ENCODE results near the gene RPS3. TPM values are rescaled to one million over a fixed set of nuclear protein-coding genes. Genes with fewer than 3 reads are reported as not detected.

Gene RPS3
- total RNA-seq, 1 donor from 2014 or later, result 1,626 TPM

DNA sequence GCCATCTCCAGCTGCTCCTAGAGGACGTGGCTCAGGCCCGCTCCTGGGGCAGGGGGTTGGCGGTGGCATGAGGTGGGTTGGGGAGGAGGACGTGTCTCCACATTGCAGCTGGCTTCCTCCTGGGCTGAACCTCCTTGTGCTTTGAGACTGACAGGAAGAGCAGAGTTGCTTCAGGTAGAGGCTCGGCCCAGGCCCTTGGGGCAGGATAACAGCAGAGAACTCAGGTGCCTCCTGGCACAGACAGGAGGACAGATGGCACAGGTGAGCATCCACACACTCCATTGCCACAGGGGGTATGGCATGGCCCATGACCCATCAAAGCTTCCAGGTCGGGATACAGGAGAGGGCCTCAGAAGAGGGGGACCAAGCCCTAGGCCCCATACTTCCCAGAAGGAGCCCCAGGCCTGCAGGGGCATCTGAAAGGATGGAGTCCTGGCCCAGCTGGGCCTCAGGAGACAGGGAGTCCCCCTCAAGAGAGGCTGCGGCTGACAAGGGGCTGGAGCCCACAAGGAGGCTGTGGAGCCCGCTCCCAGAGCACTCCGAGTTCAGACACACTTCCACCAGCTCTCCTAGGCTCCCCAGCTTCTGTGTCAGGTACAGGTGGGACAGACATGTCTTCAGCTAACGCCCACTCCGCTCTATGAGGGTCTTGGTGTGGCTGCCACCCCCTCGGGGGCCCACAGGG lies 35.7 kb downstream of the RPS3 start:
- DNase-seq (ENCODE audit: low spot score), result no peak

DNA sequence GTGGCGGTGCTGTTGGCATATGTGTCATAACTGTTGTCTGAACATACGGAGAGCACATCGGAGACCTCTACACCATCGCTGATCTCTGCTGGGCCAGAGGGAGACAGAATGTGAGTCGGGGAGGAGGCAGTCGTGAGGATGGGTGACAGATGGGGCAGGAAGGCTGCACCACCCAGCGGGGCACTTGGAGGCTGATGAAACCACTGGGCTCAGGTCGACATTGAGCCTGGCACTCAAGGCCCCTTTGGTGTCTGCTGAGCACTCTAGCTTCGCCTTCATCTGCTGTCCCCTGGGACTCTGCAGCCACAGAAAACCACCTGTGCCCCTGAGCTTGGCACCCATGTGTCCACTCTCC lies 36.2 kb downstream of the RPS3 start:
- no peak for DNase-seq (ENCODE audit: low spot score)

DNA sequence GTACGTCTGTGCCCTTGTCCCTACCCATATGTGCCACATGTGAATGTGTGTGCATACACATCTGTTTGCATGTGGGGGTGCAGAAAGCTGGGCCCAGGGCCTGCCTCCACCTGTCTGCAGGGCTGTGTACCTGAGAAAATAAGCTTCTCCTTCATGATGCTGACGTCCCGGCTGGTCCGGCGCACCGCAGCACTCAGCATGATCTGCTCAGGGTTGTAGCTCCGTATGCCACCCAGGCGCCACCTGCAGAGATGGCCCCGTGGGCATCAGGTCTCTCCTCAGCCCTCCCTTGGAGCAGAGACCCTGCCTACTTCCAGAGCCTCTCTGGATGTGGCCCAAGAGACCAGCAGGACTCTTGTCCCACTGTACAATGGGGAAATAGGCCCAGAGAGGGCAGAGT lies 37.5 kb downstream of the RPS3 start:
- no peak for DNase-seq (ENCODE audit: low spot score)

DNA sequence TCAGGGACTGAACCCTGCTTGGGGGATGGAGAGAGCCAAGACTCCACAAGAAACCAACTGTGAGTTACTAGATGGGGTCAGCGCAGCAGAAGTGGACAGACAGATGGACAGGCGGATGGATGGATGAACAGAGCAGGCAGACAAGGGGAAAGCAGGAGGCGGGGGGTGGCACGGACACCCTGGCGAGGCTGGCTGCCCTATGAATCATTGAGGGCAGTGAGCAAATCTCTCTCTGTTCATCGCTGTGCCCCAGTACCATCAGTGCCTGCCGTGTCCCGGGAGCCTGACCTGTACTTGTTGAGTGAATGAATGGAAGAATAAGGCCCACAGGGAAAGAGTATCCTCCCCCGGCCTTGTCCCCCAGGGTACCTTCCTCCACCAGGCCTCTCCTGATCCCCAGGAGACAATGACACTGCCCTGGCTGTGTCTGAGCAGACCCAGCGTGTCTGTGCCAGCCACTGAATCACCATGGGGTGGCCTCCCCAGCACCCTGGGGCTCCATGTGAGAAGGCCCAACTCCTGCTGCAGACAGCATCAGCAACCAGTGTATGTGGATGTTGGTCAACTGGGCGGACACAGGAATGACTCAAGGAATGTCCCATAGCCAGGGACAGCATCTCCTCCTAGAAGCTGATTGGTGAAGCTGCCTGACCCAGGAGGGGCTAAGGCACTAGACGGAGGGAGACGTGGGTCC lies 38.8 kb downstream of the RPS3 start:
- DNase-seq (ENCODE audit: low spot score), result no peak

DNA sequence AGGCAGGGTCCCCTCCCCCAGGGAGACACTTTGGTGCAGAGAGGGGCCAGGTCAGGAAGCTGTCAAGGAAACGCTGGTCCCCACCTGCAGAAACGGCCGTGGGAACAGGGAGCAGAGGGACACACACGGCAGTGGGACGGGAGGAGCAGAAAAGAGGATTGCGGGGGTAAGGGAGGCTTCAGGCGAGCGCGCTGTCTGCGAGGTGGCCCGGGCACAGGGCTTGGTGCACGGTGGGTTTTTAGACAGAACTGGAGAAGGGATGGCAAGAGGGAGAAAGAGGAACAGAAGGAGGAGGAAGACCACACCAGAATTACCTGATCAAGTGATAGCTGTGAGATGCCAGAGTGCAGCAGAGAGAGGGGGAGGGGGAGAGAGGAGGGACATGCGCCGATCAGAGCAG lies 39.7 kb downstream of the RPS3 start:
- no peak for DNase-seq (ENCODE audit: low spot score)

DNA sequence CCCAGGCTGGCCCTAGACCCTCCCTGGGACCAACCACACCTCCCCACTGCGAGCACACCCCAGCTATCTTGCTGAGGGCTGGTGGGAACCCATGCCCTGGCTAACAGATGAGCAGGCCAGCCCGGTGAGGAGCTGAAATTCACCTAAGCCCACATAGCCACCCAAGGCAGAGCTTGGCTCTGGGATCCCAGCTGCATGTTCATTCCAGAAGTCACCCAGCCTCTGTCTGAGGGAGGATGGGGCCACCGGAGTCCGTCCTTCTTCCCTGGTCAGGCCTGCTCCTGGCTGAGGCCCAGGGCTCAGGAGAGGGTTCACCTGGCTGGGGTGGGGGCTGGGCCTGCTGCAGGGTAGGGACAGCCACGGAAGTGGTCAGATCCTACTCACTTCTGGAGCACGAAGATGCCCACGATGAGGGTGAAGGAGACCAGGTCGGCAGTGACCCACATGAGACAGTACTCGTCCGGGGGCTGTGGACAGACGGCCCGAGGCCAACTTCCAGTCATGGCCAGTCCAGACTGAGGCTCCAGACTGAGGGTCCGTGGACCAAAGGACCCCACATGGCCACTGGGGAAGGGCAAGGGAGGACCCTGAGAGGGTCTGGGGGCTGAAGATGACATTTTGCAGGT lies 40.3 kb downstream of the RPS3 start:
- DNase-seq (ENCODE audit: low spot score), result no peak

DNA sequence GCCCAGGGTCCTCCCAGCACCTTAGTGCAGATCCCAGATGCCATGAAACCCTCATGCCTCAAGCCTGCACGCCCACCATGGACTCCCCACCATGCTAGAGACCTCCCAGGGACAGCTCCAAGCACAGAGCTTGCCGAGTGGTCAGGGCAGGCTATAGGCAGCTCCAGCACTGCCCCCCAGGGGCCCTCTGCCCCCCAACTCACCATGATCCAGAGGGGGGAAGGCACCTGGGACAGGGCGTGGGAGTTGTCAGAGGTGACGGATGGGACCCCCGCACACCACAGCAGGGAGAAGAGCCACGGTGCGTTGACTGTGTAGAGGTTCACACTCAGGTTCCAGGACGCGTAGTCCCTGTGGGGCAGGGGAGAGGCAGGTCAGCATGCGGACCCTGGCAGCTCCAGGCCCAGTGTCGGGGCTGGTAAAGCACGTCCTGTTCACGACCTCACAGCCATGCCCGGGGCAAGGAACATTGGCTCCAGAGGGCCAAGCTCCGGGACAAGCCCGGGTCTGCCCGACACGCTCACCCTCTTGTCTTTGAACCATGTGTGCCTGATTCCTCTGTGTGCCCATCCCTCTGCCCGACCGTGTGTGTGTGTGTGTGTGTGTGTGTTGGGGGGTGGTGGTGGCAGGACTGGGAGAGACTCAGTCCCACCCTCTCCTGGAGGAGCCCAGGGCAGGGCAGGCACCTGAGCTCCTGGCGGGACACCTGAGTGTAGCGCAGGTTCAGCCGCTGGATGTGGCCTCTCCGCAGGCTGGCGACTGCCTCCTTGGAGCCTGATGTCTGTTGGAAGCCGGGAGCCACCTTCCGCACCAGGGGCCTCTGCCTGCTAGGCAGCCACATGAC lies 41.9 kb downstream of the RPS3 start:
- DNase-seq (ENCODE audit: low spot score), result no peak

DNA sequence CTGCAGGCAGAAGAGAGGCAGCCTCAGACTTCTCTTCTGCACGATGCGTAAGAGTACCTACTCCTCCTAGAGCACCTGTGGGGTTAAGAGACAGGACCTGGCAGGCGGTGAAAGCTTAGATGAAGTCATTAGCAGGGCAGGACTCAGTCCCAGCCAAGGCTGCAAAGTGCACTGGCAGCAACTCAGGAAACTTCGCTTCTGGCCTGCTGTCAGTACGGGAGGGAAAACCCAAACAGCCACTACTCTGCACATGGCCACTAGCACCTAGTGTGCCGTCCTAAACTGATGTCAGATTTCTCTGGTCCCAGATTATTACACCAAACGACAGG lies 42.5 kb downstream of the RPS3 start:
- no peak for DNase-seq (ENCODE audit: low spot score)

DNA sequence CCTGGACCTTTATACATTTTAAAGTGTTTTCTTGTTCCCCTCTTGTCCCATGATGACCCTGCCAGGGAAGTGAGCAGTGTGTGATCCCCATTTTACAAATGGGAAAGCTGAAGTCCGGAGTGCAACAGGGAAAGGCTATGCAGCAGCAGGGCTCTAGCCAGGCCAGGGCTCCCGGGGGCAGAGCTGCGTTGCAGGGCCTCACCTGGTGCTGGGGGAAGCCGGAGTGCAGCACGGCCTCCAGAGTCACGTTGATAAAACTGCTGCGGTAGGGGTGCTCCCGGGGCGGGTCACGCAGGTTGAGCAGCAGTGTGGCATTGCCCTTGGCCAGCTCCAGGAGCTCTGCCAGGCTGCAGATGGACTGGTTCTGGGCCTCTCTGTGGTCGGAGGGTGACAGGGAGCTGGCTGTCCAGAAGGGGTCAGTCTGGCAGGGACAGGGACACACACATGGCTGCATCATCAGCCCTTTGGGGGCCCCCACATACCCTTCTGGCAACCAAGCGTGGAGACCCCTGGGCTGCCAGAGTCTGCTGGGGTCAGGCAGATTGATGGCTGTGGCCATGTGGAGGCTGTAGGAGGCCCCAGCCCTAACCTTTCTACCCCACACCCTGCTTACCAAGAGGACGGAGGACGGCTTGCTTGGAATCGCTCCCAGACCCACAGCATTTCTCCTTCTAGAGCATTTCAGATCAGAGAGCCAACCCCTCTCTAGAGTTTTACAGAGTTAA lies 43.0 kb downstream of the RPS3 start:
- DNase-seq (ENCODE audit: low spot score), result no peak

DNA sequence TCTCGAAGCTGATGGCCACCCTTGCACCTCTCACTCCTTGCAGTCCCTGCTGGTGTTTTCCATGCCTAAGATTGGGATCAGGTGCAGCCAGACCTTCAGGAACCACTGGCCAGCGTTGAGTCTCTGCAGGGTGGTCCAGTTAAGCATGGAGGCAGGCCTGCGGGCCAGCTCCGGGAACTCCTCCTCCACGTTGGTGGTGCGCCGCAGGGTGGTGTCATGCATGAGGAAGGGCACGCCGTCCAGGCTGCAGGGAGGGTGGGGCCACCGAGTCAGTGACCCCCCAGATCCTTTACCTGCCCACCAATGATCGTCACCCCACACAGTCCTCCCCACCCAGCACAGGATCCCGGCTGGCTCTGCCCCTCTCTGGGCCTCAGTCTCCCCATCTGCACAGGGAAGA lies 43.7 kb downstream of the RPS3 start:
- DNase-seq (ENCODE audit: low spot score), result no peak

DNA sequence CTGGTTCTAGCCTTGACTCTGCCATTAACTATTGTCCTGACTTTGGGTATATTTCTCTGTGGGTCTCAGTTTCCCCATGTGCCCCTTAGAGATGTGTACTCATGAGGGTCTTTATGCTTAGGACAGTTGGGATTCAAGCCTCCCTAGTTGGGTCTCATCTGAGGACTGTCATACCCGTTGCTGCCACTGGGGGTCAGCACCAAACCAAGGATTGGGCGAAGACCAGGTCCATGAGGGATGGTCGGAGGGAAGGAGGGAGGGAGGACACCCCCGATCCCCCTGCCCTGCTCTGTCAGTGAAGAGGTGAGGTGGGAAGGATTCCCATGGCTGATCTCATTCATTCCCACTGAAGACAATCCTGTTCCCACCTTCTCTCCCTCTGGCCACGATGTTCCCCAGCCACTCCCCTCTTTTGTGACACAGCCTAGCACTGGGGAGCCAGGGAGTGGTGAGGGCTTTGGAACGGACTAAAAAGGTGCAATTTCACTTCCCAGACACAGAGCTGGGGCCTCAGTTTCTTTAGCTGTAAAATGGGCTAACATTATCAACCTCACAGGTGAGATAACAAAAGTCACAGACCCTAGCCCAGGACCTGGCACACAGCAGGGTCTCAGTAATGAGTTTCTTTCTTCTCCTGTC lies 46.1 kb downstream of the RPS3 start:
- peak; percentile 63 for DNase-seq (ENCODE audit: low spot score)

DNA sequence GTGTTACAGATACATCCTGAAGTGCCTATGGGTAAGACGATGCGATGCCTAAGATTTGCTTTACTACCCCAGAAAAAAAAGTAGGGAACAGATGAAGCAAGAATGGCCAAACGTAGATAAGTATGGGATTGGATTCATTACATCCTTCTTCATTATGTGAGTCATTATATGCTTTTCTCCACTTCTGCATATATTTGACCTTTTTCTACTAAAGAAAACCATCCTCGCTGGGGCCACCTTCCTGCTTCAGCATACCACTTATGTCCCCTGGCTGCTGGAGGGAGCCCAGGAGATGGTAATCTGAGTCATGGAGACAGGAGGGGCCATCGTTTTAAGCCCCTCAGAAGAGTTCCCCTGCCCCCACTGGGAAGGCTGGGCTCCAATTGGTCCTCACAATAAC lies 48.1 kb downstream of the RPS3 start:
- DNase-seq (ENCODE audit: low spot score), result no peak

DNA sequence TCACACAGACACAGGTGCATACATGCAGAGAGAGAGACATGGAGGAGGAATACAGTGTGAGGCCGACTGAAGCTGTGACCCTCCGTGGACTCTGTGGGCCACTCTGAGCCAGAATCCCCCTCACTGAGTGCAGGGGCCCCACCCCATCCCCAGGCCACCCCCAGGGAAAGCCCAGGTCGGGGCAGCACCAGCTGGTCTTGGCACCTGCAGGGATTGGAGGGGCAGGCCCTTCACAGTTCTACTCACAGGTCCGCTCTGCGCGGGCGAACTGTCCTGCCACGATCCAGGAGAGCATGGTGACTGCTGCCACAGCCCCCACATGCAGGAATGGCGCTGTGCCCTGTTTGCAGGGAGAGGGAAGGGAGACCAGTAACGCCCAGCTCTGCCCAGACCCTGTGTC lies 50.0 kb downstream of the RPS3 start:
- no peak for DNase-seq (ENCODE audit: low spot score)

DNA sequence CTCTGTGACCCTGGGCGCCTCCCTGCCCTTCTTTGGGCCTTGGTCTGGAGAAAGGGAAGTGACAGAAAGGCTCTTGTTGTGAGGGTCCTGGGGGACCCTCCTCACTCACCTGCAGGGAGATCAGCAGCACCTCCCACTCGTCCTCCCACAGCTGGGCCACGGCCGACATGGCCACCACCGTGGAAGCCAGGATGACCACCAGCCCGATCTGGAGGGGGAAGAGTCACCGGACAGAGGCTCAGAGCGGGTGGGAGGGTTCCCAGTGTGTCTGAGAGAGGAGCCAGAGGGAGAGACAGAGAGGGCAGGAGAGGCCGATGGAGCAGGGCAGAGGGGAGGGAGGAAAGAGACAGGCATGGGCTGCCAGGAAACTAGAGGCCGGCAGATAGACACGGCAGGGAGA lies 50.5 kb downstream of the RPS3 start:
- no peak for DNase-seq (ENCODE audit: low spot score)

DNA sequence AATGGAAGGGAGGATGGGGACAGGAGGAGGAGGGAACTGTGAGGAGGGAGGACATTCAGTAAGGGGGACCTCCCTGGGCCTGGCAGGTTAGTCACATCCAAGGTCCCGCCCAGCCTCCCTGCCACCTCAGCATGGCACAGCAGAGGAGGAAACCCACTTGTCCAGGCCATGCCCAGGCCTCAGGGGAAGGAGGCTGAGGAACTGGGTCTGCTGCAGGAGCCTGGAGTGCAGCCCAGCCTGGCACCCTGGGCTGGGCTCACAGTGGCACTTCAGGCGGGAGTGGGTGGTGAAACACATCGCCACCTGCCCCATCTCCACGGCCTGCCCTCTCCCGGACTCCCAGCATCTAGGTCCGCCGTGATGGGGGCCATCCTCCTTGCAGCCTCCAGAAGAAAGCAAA lies 50.9 kb downstream of the RPS3 start:
- DNase-seq (ENCODE audit: low spot score), result no peak

DNA sequence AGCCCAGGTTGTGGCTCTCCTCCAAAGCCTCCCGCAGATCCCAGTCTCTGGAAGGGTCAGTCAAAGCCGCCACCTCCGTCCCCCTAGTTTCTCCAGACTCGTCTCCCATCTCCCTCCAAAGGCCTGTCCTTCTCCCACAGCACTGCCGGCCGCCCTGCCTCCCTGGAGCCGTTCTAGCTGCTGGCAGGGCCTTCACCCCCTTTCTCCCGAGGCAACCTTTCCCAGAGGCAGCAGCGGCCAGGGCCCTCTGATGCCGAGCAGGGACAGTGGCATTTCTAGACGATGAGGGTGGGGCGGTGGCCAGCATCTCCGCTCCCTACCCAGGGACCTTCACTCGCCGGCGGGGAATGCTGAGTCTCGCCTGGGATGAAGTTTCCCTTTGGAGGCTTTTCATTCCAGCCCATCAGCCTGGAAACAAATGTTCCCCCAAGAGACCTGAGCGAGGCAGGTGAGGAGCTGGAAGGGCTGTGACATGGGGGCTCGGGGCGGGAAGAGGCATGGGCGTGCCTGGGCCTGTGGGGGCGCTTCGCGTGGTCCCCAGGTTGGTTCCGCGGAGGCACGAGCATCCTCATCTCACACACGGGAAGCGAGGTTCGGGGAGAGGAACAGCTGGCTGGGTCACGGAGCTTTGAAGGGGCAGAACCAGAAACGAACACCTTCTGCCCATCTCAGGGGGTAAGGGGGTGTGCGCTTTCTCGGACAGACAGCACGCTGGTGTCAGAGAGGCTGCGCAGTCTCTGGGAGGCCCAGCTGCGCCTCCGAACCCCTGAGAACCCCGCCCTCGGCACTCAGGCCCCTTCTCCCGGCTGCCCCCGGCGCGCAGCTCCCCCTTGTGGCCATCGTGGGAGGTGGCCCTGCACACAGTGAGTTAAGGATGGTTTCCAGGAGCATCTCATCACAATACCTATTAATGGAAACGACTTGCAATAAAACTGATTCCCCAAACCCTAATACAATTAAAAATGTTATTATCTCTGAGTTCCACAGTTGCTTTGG lies 51.8 kb downstream of the RPS3 start:
- no peak for DNase-seq (ENCODE audit: low spot score)

DNA sequence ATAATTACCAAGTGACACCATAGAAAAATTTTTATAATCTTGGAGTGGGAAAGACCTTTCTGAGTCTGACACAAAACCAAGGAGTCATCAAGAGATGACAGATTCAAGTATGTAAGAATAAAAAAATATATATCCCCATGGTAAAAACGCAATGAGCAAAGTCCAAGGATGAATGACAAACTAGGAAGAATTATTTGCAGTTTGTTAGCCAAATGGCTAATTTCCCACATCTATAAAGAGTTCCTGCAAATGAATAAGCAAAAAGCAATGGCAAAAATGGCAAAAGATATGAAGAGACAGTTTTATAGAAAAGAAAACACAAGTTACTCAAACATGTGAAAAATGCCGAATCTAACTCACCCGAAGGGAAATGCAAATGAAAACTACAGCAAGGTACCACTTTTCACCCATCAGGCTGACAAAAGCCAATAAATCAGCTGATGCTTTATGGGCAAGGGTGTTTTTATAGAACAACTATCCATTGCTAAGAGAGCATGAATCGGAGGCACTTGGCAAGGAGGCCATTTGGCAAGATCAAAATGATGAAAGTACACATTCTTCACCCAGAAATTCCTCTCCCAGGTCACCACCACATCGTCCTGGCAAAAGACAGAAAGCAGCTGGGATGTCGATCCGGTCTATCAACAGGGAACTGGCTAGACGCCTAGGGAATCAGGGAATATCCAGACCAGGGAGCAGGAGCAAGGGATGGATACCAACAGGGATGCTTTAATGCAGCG lies 54.8 kb downstream of the RPS3 start:
- no peak for DNase-seq (ENCODE audit: low spot score)

DNA sequence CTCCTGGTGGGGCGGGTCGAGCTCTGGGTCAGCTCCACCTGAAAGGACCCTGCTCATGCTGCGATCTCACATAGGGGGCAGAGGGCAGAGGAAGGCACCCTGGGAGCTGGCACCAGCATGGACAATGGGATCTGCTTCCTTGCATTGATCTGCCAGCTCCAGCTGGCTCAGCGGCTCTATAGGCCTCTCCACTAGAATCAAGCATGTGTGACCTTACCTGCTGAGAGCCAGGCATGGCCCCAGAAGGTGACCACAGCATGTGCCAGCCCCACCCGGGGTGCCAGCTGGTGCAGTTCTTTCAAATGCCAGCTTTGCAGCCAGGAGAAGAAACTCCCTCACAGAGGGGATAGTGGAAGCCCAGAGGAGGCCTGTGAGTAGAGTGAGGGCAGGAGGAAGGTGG lies 55.7 kb downstream of the RPS3 start:
- DNase-seq (ENCODE audit: low spot score), result peak; percentile 50

Measured in mucosa of gallbladder (tissue), 1 donor.